D721Med (cell line): ENCODE results near the gene PDZD4.

Experiments
- DNase-seq: peaks from one replicate; pipeline ENCODE4 v3.0.0; 2011; ENCODE audit warnings: low spot score; ENCODE audit not compliant: insufficient read length
- FAIRE-seq: peaks from 2 replicates; lab custom pipeline; 2011; peaks lifted over from hg19 to GRCh38; lab: Jason Lieb, UNC
- CTCF ChIP-seq: IDR thresholded peaks from 2 replicates; pipeline ENCODE4 v1.5.1; 2012; ENCODE audit warnings: mild to moderate bottlenecking, control low read depth; ENCODE audit not compliant: insufficient read depth; ENCODE audit errors: missing control alignments

The PDZD4 gene

GRCh38 chrX:153792368-153792767, 38.0 kb downstream of the PDZD4 start:
- TF ChIP-seq CTCF: no peak
- FAIRE-seq (no peak), DNase-seq (no peak)

- DNase-seq (no peak), FAIRE-seq (no peak)
- TF ChIP-seq CTCF: no peak
Observed at GRCh38 chrX:153791104-153791852, 39.1 kb downstream of the PDZD4 start.

GRCh38 chrX:153789654-153790053, 40.7 kb downstream of the PDZD4 start:
- TF ChIP-seq CTCF: no peak
- FAIRE-seq: no peak
- no peak for DNase-seq

- no peak for DNase-seq
- no peak for TF ChIP-seq CTCF
- no peak for FAIRE-seq
Observed at GRCh38 chrX:153786669-153787068, 43.7 kb downstream of the PDZD4 start.

- FAIRE-seq: no peak
Observed at GRCh38 chrX:153784325-153784967, 45.9 kb downstream of the PDZD4 start.

GRCh38 chrX:153783378-153784013, 46.8 kb downstream of the PDZD4 start:
- no peak for DNase-seq
- FAIRE-seq: no peak
- no peak for TF ChIP-seq CTCF

More at GRCh38 chrX:153784325-153784967, 45.9 kb downstream of the PDZD4 start:
- no peak for DNase-seq
- TF ChIP-seq CTCF: no peak
